Mesenchymal stem cell (in vitro differentiated cells and primary cell): Measurements from ENCODE around the gene GALNT10.

ENCODE experiments used
- DNase-seq: peaks from one replicate; pipeline ENCODE4 v3.0.0-alpha.2; 2013
- H2AFZ ChIP-seq: one replicate; pipeline ENCODE4 v1.6.1; 2013; ENCODE audit warnings: low read depth, mild to moderate bottlenecking, control low read depth, inconsistent platforms, low read length, moderate library complexity
- H2AK5ac ChIP-seq: 2 replicates; pipeline ENCODE4 v1.6.1; 2013; ENCODE audit warnings: low read length, moderate library complexity, mild to moderate bottlenecking, inconsistent platforms; ENCODE audit not compliant: severe bottlenecking
- H2BK120ac ChIP-seq: one replicate; pipeline ENCODE4 v1.6.1; 2013; ENCODE audit warnings: low read depth, mild to moderate bottlenecking, inconsistent platforms, low read length, moderate library complexity
- H2BK12ac ChIP-seq, 2 experiments: one replicate each; pipeline ENCODE4 v1.6.1; 2013; ENCODE audit warnings: inconsistent platforms in 2 of 2, low read length in 2 of 2, mild to moderate bottlenecking in 2 of 2, moderate library complexity in 2 of 2, control low read depth in 1 of 2
- H2BK15ac ChIP-seq: one replicate; pipeline ENCODE4 v1.6.1; 2013; ENCODE audit warnings: mild to moderate bottlenecking, low read depth, inconsistent platforms; ENCODE audit not compliant: poor library complexity, severe bottlenecking
- H2BK5ac ChIP-seq: 2 replicates; pipeline ENCODE4 v1.6.1; 2013; ENCODE audit warnings: low read depth, mild to moderate bottlenecking, low read length, control low read depth, inconsistent platforms; ENCODE audit not compliant: poor library complexity, severe bottlenecking
- H3K14ac ChIP-seq, 2 experiments: one replicate each; pipeline ENCODE4 v1.6.1; 2013; ENCODE audit warnings: inconsistent platforms in 2 of 2, low read length in 2 of 2, control low read depth in 1 of 2, mild to moderate bottlenecking in 1 of 2, moderate library complexity in 1 of 2
- H3K18ac ChIP-seq, 2 experiments: one replicate each; pipeline ENCODE4 v1.6.1; 2013; ENCODE audit warnings: inconsistent platforms in 2 of 2, low read length in 2 of 2, control low read depth in 1 of 2, low read depth in 1 of 2, mild to moderate bottlenecking in 1 of 2
- H3K23ac ChIP-seq, 2 experiments: one replicate each; pipeline ENCODE4 v1.6.1; 2013; ENCODE audit warnings: inconsistent platforms in 2 of 2, low read length in 2 of 2, mild to moderate bottlenecking in 2 of 2, moderate library complexity in 2 of 2, control low read depth in 1 of 2
- H3K27ac ChIP-seq: 2 replicates; pipeline ENCODE4 v1.5.1; 2013; ENCODE audit warnings: mild to moderate bottlenecking, moderate library complexity, low read length, control low read depth, inconsistent platforms; ENCODE audit not compliant: poor library complexity, severe bottlenecking
- H3K27me3 ChIP-seq, 2 experiments: 2 replicates each; pipeline versions ENCODE4 v1.6.1 to v1.7.0; 2013; ENCODE audit warnings: low read length in 2 of 2, mild to moderate bottlenecking in 2 of 2, moderate library complexity in 2 of 2, control low read depth in 1 of 2, inconsistent platforms in 1 of 2; ENCODE audit not compliant: control insufficient read depth in 1 of 2, insufficient read depth in 1 of 2
- H3K36me3 ChIP-seq, 2 experiments: 2 replicates each; pipeline versions ENCODE4 v1.6.1 to v1.7.0; 2013; ENCODE audit warnings: low read length in 2 of 2, control low read depth in 1 of 2, inconsistent platforms in 1 of 2, low read depth in 1 of 2, mild to moderate bottlenecking in 1 of 2; ENCODE audit not compliant: insufficient read depth in 2 of 2, control insufficient read depth in 1 of 2
- H3K4ac ChIP-seq, 2 experiments: one replicate each; pipeline ENCODE4 v1.6.1; 2013; ENCODE audit warnings: inconsistent platforms in 2 of 2, low read length in 2 of 2, mild to moderate bottlenecking in 2 of 2, moderate library complexity in 2 of 2, control low read depth in 1 of 2, low read depth in 1 of 2
- H3K4me1 ChIP-seq: 2 replicates; pipeline ENCODE4 v1.6.1; 2013; ENCODE audit warnings: low read depth, low read length, control low read depth; ENCODE audit not compliant: control insufficient read depth, insufficient read depth
- H3K4me2 ChIP-seq: 2 replicates; pipeline ENCODE4 v1.6.1; 2013; ENCODE audit warnings: low read length, mild to moderate bottlenecking, inconsistent platforms; ENCODE audit not compliant: poor library complexity, severe bottlenecking
- H3K4me3 ChIP-seq, 2 experiments: 2 replicates each; pipeline versions ENCODE4 v1.5.1 to v1.7.0; 2013; ENCODE audit warnings: low read length in 2 of 2, mild to moderate bottlenecking in 2 of 2, control low read depth in 1 of 2, low read depth in 1 of 2; ENCODE audit not compliant: insufficient read depth in 1 of 2
- H3K79me1 ChIP-seq: replicated peaks from 2 replicates; pipeline ENCODE4 v1.6.1; 2013; ENCODE audit warnings: mild to moderate bottlenecking, control low read depth, low read length, inconsistent platforms; ENCODE audit not compliant: poor library complexity, severe bottlenecking
- H3K9ac ChIP-seq: 2 replicates; pipeline ENCODE4 v1.7.0; 2013; ENCODE audit warnings: mild to moderate bottlenecking, low read length, moderate library complexity
- H3K9me3 ChIP-seq: 2 replicates; pipeline ENCODE4 v1.7.0; 2013; ENCODE audit warnings: mild to moderate bottlenecking, low read length; ENCODE audit not compliant: control insufficient read depth
- H4K8ac ChIP-seq: one replicate; pipeline ENCODE4 v1.6.1; 2013; ENCODE audit warnings: inconsistent platforms, mild to moderate bottlenecking, low read length, moderate library complexity
- H4K91ac ChIP-seq: one replicate; pipeline ENCODE4 v1.6.1; 2013; ENCODE audit warnings: mild to moderate bottlenecking, low read length, inconsistent platforms
- WGBS: methylation state at CpG from one replicate; pipeline ENCODE4 v1.1.7; 2013; ENCODE audit warnings: mixed read lengths; 5-methylcytosine and 5-hydroxymethylcytosine counted together

Gene GALNT10

GRCh38 chr5:154373729-154374179 is 183.2 kb downstream of the GALNT10 start:
- Histone ChIP-seq H3K23ac (no peak overlapping the region), H2AFZ (no peak overlapping the region), H2BK15ac (no peak overlapping the region)

DNA sequence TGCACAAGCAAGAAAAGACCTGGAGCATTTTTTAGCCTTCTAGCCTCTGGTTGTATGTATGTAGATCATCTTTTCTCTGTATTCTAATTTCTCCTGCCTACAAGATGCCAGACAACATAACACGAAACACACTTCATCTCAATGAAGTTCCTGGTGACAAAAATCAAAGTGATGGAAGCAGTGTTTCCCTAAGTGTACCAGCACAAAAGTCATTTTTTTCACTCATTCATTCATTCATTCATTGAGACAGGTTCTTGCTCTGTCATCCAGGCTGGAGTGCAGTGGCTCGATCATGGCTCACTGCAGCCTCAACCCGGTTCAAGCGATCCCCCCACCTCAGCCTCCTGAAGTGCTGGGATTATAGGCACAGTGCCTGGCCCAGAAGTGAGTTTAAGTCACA is 183.7 kb downstream of the GALNT10 start:
- Histone ChIP-seq H3K27me3 (no peaks in the 10 kb centered on the region), H3K4me3 (no peak overlapping the region), H3K27ac (no peak overlapping the region), H3K4me2 (no peak overlapping the region), H3K4me1 (peaks cover 14% of the 10 kb centered on the region), H4K8ac (no peak overlapping the region), H2AK5ac (no peak overlapping the region), H3K79me1 (peaks cover 10% of the 10 kb centered on the region), H2BK120ac (no peak overlapping the region), H4K91ac (no peak overlapping the region), H2BK15ac (no peak overlapping the region), H3K23ac (no peak overlapping the region), H2BK5ac (no peak overlapping the region), H3K14ac (no peak overlapping the region), H3K18ac (no peak overlapping the region), H2BK12ac (no peak overlapping the region), H2AFZ (no peak overlapping the region), H3K9ac (no peak overlapping the region), H3K4ac (no peak overlapping the region), H3K9me3 (no peaks in the 10 kb centered on the region), H3K36me3 (peaks cover 22 to 26% of the 10 kb centered on the region in 2 experiments)
- 99% methylated on average over 4 of the region's 4 CpGs for WGBS
- DNase-seq: no peak

More at GRCh38 chr5:154373729-154374179, 183.2 kb downstream of the GALNT10 start:
- no peak overlapping the region for H4K91ac ChIP-seq
- no peaks in the 10 kb centered on the region for H3K9me3 ChIP-seq
- no peaks in the 10 kb centered on the region for H3K27me3 ChIP-seq
- H3K4me2 ChIP-seq: no peak overlapping the region
- H3K14ac ChIP-seq: no peak overlapping the region
- peaks cover 22 to 23% of the 10 kb centered on the region in 2 experiments for H3K36me3 ChIP-seq
- no peak overlapping the region for H3K4ac ChIP-seq
- peaks cover 10% of the 10 kb centered on the region for H3K79me1 ChIP-seq
- no peak overlapping the region for H3K9ac ChIP-seq
- no peak overlapping the region for H3K18ac ChIP-seq
- H3K4me3 ChIP-seq: no peak overlapping the region
- no peak overlapping the region for H3K27ac ChIP-seq
- WGBS: 95% methylated on average over 8 of the region's 8 CpGs
- H2BK5ac ChIP-seq: no peak overlapping the region
- H3K4me1 ChIP-seq: peaks cover 14% of the 10 kb centered on the region
- DNase-seq: no peak
- no peak overlapping the region for H4K8ac ChIP-seq
- H2AK5ac ChIP-seq: no peak overlapping the region
- H2BK12ac ChIP-seq: no peak overlapping the region
- no peak overlapping the region for H2BK120ac ChIP-seq

DNA sequence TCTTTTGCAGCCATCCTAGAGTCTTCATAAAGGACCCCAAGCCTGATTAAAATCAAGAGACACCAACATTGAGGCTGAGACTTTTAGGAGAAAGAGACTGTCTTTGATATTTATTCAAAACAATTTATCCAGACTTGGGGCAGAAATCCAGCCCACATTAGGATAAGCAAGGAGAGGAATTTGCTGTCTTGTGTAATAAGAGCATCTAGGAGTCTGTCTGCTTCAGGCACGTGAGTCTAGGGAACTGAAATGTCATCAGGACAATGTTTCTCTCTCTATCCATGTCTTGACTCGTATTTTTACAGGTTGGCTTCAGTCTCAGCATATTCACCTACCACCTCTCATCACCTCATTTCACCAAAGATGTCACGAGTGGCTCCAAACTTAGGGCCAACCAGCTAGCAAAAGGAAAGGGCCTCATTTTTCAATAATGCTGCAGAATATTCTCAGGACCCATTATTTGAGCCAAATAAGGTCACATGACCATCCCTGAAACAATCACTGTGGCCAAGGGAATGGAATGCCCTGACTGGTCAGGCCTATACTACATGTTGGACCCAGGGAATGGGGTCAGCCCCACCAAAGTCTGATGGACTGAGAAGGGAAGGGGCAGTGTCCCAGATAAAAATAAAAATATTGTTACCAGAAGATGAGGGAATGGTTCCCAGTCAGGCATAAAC is 184.9 kb downstream of the GALNT10 start:
- Histone ChIP-seq H3K4me1 (peaks cover 5% of the 10 kb centered on the region), H3K36me3 (peaks cover 27 to 31% of the 10 kb centered on the region in 2 experiments), H2BK5ac (no peak overlapping the region), H3K4ac (no peak overlapping the region), H2AFZ (no peak overlapping the region), H3K18ac (no peak overlapping the region), H3K14ac (no peak overlapping the region), H2BK120ac (no peak overlapping the region), H2AK5ac (no peak overlapping the region), H2BK15ac (no peak overlapping the region), H3K23ac (no peak overlapping the region), H3K9me3 (no peaks in the 10 kb centered on the region), H4K8ac (no peak overlapping the region), H3K4me3 (no peak overlapping the region), H3K9ac (no peak overlapping the region), H3K4me2 (no peak overlapping the region), H3K79me1 (peaks cover 10% of the 10 kb centered on the region), H4K91ac (no peak overlapping the region), H3K27me3 (no peaks in the 10 kb centered on the region), H3K27ac (no peak overlapping the region), H2BK12ac (no peak overlapping the region)
- no peak for DNase-seq
- 94% methylated on average over 3 of the region's 3 CpGs for WGBS

DNA sequence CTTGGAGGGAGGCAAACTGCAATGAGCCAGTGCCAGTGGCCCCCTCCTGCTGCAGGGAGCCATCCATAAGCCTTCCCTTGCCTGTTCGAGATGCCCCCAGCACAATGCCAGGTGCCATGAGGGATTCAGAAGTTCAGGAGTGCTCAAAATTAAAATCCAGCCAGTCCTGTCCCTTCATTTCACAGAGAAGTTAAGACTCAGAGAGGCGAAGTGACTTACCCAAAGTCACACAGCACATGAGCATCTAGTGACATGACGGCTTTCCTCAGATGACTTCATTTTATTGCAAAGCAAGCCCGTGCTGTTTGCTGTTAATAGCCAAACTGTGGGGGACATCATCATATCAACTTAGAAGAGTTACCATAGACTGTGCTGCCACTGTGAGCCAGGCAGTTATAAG is 185.9 kb downstream of the GALNT10 start:
- no peak overlapping the region for H4K91ac ChIP-seq
- no peak overlapping the region for H4K8ac ChIP-seq
- H3K9ac ChIP-seq: no peak overlapping the region
- H3K23ac ChIP-seq: no peak overlapping the region
- no peak overlapping the region for H2BK15ac ChIP-seq
- H3K4me1 ChIP-seq: peaks cover 2% of the 10 kb centered on the region
- H3K18ac ChIP-seq: no peak overlapping the region
- no peak overlapping the region for H3K4me3 ChIP-seq
- no peak overlapping the region for H3K4ac ChIP-seq
- no peak overlapping the region for H3K4me2 ChIP-seq
- no peaks in the 10 kb centered on the region for H3K27me3 ChIP-seq
- peaks cover 8% of the 10 kb centered on the region for H3K79me1 ChIP-seq
- no peaks in the 10 kb centered on the region for H3K9me3 ChIP-seq
- no peak overlapping the region for H2AFZ ChIP-seq
- H2AK5ac ChIP-seq: no peak overlapping the region
- H3K36me3 ChIP-seq: peaks cover 35 to 41% of the 10 kb centered on the region in 2 experiments
- no peak overlapping the region for H2BK12ac ChIP-seq
- DNase-seq: no peak
- H2BK5ac ChIP-seq: no peak overlapping the region
- no peak overlapping the region for H2BK120ac ChIP-seq
- no peak overlapping the region for H3K27ac ChIP-seq
- H3K14ac ChIP-seq: no peak overlapping the region
- WGBS: 96% methylated on average over 4 of the region's 4 CpGs
